ENCODE measurements around the gene DNAL1.
"Not testable (repeated sequence)": the region's sequence is repeated elsewhere in the genome, so short reads cannot be mapped to it uniquely, and the experiment has no call there.

DNAL1 gene, protein sequence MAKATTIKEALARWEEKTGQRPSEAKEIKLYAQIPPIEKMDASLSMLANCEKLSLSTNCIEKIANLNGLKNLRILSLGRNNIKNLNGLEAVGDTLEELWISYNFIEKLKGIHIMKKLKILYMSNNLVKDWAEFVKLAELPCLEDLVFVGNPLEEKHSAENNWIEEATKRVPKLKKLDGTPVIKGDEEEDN

DNA sequence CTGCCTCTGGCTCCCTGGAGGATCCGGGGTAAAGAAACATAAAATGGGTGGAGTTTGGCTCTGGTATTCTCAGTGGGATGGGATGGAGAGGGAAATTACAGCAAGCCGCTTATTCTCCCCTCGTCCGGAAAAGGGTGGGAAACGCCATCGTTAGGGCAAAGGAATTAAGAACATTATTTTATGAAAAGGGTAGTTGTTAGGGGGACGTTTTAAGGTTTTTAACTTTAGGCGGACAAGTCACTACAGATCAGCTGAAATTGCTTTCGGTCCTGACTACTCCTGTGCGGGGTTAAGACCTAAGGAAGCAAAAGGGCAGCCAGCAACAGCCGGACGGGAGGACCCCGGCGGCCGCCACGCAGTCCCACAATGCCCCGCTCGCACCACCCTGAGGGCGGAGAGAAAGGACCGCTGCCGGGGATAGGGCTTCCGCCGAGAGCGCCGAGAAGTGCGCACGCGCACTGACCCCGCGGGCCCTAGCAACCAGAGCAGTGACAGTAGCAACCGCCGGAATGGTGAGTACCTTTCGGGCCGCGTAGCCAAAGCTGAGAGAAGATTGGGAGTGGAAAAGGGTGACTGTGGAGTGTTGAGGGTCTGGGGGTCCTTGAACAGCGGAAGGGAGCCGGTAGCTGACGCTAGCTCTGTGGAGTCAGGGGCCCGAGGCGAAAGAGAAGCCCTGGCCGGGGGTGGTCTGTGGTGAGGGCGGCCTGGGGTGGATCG, at the start of gene DNAL1:
TSS of gene DNAL1 (plus strand) at position 456 of the 717 bp plus-strand sequence. CDS start at position 510, 54 bp downstream.
- peak; percentile 80 to 81 for DNase-seq

DNA sequence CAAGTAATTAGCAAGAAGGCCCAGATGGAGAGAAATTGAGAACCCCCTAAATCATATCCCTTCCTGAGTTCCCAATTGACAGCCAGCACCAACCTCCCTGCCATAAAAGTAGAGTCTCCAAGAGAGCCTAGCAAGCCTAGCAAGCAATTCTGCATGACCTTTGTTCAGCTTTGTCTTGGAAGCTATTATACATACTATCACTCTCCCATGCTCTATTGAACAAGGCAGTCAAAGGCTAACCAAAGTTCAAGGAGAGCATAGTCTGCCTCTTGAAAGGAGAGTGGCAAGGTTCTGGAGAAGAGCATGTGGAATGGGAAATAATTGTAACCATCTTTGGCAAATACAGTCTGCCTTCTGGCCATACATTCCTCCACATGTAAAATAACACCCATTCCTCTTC, 45.3 kb upstream of the DNAL1 start:
- no peak for DNase-seq

DNA sequence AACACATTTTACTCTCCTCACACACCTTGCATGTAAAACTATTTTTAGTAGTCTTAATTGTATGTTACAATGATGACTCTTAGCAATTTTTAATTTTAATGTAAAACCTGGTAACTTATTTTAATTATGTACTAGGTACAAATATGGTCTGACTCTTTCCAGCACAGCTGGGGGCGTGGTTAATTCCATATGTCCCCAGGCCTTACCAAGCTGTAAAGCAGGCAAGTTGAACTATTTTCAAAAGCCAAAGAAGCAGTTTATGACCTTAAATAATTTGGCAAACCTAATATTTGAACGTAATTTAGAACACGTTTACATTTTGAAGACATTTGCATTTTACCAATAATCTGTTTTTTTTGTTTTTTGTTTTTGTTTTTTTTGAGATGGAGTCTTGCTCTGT, 41.8 kb upstream of the DNAL1 start:
- DNase-seq: no peak

DNA sequence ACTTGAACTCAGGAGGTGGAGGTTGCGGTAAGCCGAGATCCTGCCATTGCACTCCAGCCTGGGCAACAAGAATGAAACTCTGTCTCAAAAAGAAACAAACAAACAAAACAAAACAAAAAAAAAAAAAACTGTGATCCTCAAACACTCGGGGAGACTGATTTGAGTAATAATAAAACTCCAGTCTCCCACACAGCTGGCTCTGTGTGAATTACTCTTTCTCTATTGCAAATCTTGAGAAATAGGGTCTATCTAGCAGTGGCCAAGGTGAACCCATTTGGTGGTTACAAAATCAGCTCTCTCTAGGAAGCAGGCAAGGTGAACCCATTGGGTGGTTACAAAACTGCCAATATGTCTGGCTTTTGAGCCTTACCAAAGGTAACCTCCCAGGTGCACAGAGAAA, 38.5 kb upstream of the DNAL1 start:
- DNase-seq: no peak

DNA sequence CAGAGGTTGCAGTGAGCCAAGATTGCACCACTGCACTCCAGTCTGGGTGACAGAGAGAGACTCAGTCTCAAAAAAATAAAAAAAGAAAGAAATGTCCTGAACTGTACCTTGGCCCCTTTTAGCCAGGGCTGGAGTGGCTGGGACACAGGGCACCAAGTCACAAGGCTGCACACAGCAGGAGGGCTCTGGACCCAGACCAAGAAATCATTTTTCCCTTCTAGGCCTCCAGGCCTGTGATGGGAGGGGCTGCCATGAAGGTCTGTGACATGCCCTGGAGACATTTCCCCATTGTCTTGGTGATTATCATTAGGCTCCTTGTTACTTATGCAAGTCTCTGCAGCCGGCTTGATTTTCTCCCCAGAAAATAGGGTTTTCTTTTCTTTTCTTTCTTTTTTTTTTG, 37.5 kb upstream of the DNAL1 start:
- DNase-seq: no peak

DNA sequence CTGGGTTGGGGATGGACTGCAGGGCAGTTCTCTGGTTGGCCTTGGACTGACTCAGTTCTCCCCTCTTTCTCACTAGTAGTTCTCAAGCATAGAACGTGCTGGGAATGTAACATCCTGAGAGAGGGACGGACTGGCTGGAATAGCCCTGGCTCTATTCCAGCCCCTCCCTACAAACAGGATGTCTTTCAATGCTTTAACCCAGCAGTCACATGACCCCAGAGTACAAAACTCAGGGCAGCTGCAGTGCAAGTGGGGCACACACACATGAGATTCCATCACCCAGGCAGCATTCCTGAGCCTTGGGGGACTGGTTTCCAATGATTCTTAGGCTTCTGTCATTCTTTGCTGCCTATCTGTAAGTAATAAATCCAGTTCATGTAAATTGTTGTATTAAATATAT, 34.1 kb upstream of the DNAL1 start:
- no peak for DNase-seq

DNA sequence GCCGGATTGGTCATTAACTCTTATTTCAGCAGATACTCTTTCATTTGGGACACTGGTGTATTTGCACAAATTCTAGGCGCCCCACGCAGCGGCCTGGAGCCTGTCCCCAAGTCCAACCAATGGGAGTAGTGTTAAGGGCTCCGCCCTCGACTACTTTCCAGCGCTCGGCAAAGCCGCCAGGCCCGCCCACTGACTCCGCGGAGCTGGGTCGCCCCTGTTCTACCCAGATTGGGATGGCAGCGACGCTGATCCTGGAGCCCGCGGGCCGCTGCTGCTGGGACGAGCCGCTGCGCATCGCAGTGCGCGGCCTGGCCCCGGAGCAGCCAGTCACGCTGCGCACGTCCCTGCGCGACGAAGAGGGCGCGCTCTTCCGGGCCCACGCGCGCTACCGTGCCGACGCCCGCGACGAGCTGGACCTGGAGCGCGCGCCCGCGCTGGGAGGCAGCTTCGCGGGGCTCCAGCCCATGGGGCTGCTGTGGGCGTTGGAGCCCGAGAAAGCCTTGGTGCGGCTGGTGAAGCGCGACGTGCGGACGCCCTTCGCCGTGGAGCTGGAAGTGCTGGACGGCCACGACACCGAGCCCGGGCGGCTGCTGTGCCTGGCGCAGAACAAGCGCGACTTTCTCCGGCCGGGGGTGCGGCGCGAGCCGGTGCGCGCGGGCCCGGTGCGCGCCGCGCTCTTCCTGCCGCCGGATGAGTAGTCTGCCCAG, 32.3 kb upstream of the DNAL1 start, which contains the start of gene ACOT6:
TSS of gene ACOT6 (plus strand) at position 179 of the 707 bp plus-strand sequence. CDS start at position 234, 55 bp downstream.
- DNase-seq: peak; percentile 33 to 56

DNA sequence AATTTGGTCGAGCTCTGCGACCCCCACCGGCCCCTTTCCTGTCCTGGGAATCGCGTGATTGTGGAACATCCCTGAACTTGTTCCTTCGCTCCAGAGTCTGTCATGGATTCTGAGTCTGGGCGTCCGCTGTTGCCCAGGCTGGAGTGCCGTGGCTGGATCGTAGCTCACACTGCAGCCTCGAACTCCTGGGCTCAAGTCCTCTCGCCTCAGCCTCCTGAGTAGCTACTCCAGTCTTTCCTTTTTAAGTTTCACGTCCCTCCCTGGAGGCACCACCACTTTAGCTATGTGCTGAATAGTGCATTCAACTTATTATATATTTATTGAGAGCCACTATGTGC, 31.8 kb upstream of the DNAL1 start:
- DNase-seq: no peak

DNA sequence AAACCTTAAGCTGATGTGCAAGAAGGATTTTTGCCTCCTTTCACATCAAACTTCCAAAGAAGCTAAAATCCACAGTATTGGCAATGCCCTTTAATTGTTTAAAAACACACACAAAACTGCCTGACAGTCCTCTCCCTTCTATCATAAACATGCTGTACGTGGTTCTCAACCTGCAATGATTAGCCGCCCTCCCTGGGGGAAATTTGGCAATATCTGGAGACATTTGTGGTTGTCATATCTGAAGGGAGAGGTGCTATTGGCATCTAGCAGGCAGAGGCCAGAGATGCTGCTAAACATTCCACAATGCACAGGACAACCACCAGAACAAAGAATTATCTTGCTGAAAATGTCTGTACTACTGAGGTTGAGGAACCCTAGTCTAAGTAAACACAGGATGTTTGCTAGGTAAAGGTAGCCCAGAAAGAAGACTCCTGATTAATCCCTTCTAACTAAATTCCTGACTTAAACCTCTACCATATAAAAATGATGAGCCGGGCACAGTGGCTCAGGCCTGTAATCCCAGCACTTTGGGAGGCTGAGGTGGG, 31.3 kb upstream of the DNAL1 start:
- no peak for DNase-seq

DNA sequence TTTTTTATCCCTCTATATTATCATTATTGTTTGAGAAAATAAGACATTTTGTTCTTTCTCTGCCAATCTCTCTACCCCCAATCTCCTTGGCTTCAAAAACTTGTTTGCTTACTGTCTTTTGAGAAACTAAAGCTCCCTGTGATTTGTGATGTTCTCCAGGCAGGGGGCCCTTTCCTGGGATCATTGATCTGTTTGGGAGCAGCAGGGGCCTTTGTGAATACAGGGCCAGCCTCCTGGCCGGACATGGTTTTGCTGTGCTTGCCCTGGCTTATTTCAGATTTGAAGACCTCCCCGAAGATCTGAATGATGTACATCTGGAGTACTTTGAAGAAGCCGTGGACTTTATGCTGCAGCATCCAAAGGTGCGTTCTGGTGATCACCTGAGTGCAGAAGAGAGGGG, 28.0 kb upstream of the DNAL1 start:
- DNase-seq: no peak

DNA sequence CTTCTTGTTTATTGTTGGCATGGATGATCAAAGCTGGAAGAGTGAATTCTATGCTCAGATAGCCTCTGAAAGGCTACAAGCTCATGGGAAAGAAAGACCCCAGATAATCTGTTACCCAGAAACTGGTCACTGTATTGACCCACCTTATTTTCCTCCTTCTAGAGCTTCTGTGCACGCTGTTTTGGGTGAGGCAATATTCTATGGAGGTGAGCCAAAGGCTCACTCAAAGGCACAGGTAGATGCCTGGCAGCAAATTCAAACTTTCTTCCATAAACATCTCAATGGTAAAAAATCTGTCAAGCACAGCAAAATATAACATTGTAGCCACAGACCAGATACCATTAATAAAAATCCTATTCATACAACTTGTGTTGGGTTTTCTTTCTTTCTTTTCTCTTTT, 25.3 kb upstream of the DNAL1 start:
- no peak for DNase-seq

DNA sequence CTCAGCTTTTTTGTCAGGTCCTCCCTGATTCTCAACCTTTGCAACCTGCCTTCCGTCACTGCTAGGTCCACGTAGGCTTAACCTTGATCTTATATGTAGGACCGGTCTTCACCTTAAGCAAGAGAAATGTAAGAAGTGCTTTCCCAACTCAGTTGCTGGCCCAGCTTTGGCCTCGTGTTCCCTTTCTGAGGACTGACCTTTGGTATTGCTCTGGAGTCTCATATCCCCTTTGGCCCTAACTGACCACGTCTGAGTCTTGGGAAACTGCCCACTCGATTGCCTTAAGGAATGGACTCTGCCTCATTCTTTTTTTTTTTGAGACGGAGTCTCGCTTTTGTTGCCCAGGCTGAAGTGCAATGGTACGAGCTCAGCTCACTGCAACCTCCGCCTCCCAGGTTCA, 24.5 kb upstream of the DNAL1 start:
- DNase-seq: no peak

DNA sequence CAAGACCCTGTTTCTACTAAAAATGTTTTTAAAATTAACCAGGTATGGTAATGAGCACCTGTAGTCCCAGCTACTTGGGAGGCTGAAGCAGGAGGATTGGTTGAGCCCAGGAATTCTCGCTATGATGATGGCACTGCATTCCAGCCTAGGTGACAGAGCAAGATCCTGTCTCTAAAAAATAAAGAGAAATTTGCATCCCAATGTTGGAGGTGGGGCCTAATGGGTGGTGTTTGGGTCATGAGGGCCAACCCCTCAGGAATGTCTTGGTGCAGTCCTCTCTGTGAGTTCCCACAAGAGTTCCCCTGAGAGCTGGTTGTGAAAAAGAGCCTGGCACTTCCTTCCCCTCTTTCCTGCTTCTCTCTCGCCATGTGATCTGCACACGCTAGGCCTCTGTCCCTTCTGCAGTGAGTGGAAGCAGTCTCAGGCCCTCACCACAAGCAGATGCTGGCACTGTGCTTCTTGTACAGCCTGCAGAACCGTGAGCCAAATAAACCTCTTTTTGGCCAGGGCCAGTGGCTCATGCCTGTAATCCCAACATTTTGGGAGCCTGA, 21.2 kb upstream of the DNAL1 start:
- DNase-seq: no peak

DNA sequence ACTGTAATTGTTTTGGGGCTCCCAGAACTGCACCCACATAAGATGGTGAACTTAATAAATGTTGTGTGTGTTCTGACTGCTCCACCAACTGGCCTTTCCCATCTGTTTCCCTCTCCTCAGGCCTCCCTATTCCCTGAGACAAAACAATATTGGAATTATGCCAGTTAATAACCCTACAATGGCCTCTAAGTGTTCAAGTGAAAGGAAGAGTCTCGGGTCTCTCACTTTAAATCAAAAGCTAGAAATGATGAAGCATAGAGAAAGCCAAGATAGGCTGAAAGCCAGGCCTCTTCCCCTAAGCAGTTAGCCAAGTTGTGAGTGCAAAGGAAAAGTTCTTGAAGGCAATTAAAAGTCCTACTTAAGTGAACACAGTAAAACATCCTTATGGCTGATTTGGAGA, 19.1 kb upstream of the DNAL1 start:
- no peak for DNase-seq

DNA sequence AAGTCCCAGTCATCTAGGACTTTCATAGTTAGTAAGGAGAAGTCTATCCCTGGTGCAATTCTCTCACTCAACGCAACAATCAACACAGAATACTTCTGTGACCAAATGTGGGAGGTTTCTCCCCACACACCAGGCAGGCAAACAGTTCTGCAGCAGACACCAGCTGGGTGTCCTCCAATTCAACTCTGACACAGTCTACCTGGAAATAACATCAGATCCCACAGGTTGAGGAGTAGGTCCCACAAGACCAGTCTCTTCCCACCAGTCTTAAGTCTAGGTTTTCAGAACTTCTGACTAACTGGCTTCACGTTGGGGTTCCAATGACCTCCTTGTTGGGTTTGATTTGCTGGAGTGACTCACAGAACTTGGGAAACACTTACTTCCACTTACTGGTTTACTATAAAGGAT, 17.6 kb upstream of the DNAL1 start:
- no peak for DNase-seq

DNA sequence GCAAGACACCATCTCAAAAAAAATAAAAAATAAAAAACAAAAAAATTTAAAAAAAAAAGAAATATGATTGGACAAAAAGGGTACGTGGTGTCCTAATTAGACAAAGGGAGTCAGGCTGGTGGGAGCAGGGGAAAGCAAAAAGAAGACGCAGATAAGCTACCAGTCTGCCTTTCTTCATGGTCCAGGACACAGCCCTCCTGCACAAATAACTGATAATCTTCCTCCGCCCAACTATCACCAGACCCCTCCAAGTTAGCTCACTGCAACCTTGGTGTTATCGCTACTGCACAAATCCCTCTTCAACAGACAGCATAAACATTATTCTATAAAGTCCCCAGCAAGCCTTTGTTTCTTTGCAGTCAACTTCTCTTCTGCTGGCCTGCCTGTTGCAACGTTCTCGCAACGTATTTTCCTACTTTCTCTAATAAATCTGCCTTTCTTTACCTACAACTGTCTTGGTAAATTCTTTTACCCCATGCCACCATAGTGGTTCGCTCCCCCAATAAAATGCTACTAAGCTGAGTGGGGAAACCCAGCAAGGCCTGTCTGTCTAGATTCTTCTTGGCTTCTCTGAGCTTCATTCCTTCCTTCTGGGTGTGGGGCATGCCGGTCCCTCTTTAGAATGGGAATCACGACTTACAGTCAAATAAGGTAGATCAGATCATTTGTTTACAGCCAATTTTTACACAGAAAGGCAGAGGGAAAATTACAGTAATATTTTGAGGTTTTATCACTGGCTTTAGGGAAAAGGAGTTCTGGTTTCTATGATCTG, 14.6 kb upstream of the DNAL1 start:
- no peak for DNase-seq

DNA sequence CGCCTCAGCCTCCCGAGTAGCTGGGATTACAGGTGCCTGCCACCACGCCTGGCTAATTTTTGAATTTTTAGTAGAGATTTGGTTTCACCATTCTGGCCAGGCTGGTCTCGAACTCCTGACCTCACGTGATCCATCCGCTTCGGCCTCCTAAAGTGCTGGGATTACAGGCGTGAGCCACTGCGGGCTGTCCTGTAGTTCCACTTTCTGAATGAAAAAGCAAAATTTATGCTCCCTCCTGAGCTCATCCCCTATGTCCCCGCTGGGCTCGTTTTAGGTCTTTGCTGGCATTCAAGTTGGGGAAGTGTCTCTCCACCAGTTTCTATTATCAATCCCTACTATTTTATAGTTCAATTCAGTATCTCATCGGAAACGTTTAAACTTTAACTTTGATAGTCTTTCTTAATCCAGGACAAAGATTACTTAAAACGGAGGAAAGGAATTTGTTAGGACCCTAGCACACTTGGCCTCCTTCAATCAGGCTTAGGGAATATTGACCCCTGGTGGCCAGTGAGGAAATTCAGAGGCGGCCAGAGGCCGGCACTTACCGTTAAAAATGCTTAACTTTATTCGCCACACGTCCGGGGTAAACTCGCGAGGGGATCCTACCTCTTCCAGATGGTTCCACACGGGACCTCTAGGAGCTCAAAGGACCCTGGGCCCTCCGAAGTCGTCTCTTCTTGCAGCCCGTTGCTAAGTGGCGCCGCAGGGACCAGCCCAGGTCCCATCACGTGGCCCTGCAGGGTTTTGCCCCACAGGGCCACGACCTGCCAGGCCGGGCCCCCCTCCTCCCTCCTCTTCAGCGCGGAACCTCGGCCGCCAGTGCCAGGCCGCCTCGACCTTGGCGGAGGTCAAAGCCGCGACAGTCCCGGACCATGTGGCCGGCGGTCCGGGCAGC, 11.4 kb upstream of the DNAL1 start:
- DNase-seq: peak; percentile 61 to 74

DNA sequence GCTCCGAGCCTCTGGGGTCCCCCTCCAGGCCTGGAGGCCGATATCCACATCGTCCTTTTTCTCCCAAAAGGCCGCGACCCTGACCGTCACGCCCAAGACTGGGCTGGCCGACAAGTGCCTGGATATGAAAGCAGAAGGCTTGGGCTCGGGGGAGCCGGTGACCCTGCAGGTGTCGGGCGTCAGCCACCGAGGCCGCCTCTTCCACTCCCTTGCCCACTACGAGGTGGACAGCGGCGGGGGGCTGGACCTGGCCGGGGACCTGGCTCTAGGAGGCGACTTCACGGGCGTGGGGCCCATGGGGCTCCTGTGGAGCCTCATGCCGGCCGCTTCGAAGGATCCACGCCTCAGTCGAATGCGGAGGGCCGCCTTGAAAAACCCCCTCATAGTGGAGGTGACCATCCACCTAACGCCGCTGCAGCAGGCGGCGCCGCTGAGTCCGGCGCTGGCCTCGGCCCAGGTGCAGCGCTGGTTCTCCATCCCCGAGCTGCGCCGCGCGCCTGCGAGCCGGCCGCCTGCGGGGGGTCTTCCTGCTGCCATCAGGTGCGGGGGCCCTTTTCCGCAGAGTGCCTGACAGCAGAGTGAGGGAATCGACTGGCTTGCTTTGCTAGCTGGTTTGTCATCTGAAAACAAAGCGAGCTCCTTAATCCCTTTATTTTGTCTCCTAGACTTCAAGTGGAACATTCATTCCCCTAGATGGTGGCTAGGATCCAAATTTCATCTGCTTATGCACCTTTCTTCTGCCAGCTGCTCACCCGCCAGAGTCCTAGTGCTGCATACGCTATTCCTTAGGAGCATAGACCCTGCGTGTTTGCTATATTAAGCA, 10.6 kb upstream of the DNAL1 start:
- no peak for DNase-seq

DNA sequence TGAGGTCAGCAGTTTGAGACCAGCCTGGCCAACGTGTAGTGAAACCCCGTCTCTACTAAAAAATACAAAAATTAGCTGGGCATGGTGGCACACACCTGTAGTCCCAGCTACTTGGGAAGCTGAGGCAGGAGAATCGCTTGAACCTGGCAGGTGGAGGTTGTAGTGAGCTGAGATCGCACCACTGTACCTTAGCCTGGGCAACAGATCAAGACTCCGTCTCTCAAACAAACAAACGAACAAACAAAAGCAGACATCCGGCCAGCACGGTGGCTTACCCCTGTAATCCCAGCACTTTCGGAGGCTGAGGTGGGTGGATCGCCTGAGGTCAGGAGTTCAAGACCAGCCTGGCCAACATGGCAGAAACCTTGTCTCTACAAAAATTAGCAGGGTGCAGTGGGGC, 8.4 kb upstream of the DNAL1 start:
- DNase-seq: not testable (repeated sequence)

DNA sequence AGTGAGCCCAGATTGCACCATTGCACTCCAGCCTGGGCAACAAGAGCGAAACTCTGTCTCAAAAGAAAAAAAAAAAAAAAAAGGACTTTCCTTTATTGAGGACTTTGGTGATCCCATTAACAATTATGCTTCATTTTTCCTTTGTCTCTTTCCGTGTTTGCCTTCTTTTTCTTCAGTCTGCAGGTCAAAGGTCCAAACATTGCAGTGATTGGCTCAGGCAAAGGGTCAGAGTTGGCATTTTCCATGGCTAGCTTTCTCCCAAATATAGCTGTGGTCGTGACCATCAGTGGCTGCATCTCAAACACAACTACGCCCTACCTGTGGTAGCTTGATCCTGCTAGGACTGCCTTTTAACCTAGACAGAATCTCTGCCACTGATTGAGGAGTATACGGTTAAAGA, 7.0 kb upstream of the DNAL1 start:
- DNase-seq: no peak
